ENCODE results near the gene UXT. TPM values are rescaled to one million over a fixed set of nuclear protein-coding genes. Genes with fewer than 3 reads are reported as not detected.

UXT gene
- total RNA-seq, 4 donors from 2014 or later: 95.7 to 129 (median 118) TPM

DNA sequence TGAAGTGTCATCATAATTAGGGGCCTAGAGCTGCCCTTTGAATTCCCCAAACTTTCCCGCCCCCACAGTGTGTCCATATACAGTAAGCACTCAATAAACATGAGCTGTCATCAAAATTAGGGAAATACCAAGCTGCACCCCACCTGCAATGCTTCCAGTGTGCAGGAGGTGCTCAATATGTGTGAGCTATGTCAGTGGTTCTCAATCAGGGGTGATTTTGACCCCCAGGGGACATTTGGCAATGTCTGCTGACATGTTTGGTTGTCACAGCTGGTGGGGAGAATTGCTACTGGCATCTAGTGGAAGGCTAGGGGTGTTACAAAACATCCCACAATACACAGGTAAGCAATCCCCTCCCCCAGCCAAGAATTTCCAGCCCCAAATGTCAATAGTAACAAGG lies 30.0 kb downstream of the UXT start:
- Histone ChIP-seq H3K27me3 (peaks cover 0 to under 1% of the 10 kb centered on the region in 2 donors), H3K4me1 (no peaks in the 10 kb centered on the region), H3K4me3 (peak overlapping the region in 1 of 4 donors; percentile 25), H3K36me3 (peaks cover 0 to 7% (median 0%) of the 10 kb centered on the region in 3 donors), H3K27ac (no peak overlapping the region), H3K9me3 (no peaks in the 10 kb centered on the region)
- no peak for DNase-seq (ENCODE audit: low spot score in 2 of 2)
- WGBS, 2 donors: 67% methylated on average over 1 of the region's 1 CpG
- TF ChIP-seq POLR2A (IDR thresholded peaks at IDR 0.05) (no peak), EP300 (IDR thresholded peaks at IDR 0.05) (no peak)
- TF ChIP-seq, protein P1, sequence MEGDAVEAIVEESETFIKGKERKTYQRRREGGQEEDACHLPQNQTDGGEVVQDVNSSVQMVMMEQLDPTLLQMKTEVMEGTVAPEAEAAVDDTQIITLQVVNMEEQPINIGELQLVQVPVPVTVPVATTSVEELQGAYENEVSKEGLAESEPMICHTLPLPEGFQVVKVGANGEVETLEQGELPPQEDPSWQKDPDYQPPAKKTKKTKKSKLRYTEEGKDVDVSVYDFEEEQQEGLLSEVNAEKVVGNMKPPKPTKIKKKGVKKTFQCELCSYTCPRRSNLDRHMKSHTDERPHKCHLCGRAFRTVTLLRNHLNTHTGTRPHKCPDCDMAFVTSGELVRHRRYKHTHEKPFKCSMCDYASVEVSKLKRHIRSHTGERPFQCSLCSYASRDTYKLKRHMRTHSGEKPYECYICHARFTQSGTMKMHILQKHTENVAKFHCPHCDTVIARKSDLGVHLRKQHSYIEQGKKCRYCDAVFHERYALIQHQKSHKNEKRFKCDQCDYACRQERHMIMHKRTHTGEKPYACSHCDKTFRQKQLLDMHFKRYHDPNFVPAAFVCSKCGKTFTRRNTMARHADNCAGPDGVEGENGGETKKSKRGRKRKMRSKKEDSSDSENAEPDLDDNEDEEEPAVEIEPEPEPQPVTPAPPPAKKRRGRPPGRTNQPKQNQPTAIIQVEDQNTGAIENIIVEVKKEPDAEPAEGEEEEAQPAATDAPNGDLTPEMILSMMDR (IDR thresholded peaks at IDR 0.05): no peak

DNA sequence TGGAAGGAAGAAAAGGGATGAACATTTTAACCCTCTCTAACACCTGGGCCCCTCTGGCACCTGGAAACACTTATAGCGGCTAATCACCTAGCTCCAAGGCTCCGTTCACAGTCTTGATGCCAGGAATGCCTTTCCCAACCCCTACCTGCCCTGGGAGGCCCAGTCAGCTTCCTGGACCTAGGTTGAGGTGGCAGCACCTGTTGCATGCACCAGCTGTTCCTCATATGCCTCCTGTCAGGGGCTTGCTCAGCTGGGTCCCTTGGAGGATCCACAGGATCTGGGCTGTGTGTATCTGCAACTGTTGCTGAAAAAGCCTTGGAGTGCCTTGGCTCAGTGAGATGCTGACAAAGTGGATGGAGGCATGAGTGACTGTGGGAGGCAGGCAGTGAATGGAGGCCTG lies 33.6 kb downstream of the UXT start:
- TF ChIP-seq POLR2A (IDR thresholded peaks at IDR 0.05): no peak
- TF ChIP-seq, protein P1 (IDR thresholded peaks at IDR 0.05): no peak
- no peak for TF ChIP-seq EP300 (IDR thresholded peaks at IDR 0.05)
- no peak overlapping the region for H3K4me3 ChIP-seq

DNA sequence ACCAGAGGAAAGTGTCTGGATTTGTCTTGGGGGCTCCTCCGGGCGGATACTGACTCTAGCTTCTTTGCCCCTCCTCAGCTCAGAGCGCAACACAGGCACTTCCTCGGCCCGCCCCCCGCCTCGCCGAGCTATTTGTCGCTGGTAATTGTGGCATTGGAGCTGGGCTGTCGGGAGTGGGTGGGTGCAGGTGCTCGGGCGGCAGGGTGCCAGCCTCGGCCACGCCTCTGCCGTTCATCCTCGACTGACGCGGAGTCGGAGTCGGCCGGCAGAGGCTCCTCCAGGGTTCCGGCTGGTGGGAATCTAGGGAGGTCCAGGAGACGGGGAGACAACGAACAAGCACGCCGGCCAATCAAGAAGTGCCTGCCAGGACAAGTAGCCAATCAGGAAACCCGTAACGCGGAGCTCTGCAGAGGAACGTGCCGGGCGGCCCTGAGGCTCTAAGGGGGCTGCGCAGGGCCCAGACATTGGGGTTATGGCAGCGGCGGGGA lies 35.4 kb downstream of the UXT start:
- Histone ChIP-seq H3K4me1 (peaks cover 0 to 2% (median 0%) of the 10 kb centered on the region in 4 donors), H3K9me3 (no peaks in the 10 kb centered on the region), H3K27ac (no peak overlapping the region), H3K27me3 (peaks cover 0 to 10% of the 10 kb centered on the region in 2 donors), H3K4me3 (peak overlapping the region in 2 of 4 donors; percentile 9 to 32), H3K36me3 (peaks cover 0 to 7% (median 0%) of the 10 kb centered on the region in 3 donors)
- TF ChIP-seq, protein P1 (IDR thresholded peaks at IDR 0.05): no peak
- TF ChIP-seq EP300 (IDR thresholded peaks at IDR 0.05): no peak
- no peak for TF ChIP-seq POLR2A (IDR thresholded peaks at IDR 0.05)
- no peak for DNase-seq (ENCODE audit: low spot score in 2 of 2)
- 0 to 27% methylated on average over 6 to 35 of the region's 35 CpGs for WGBS, 2 donors

More for the DNA sequence above, 33.6 kb downstream of the UXT start:
- Histone ChIP-seq H3K27ac (no peak overlapping the region), H3K9me3 (no peaks in the 10 kb centered on the region), H3K4me1 (no peaks in the 10 kb centered on the region), H3K27me3 (peaks cover 0 to 10% of the 10 kb centered on the region in 2 donors), H3K36me3 (peaks cover 0 to 7% (median 0%) of the 10 kb centered on the region in 3 donors)
- DNase-seq (ENCODE audit: low spot score in 2 of 2): no peak
- WGBS, 2 donors: 70 to 90% methylated on average over 2 of the region's 2 CpGs

DNA sequence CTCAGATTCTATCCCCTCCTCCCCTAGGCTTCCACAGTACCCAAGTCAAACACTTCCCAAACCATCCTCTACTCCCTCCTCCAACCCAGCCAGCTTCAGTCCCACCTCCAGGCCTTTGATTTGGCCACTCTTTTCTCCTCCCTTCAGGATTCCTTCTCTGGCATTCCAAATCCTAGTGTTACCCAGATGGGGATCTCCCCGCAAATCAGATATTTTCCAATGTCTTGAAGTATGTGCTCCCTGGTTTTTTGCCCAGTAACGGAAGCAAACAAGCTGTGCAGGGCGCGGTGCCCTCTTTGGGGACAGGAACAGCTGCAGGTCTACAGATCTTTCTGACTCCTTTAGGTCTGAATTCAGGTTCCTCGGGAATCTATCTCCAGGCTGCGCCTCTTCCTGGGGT lies 37.1 kb downstream of the UXT start:
- DNase-seq (ENCODE audit: low spot score in 2 of 2): no peak
- peaks cover 0 to 10% of the 10 kb centered on the region in 2 donors for H3K27me3 ChIP-seq
- WGBS, 2 donors: 81 to 85% methylated on average over 6 of the region's 6 CpGs
- no peak overlapping the region for H3K27ac ChIP-seq
- TF ChIP-seq EP300 (IDR thresholded peaks at IDR 0.05) (no peak), POLR2A (IDR thresholded peaks at IDR 0.05) (no peak)
- TF ChIP-seq, protein P1 (IDR thresholded peaks at IDR 0.05): no peak
- H3K4me3 ChIP-seq: no peak overlapping the region
- peaks cover 0 to 2% (median 0%) of the 10 kb centered on the region in 4 donors for H3K4me1 ChIP-seq
- no peaks in the 10 kb centered on the region for H3K9me3 ChIP-seq
- H3K36me3 ChIP-seq: peaks cover 0 to 4% (median 0%) of the 10 kb centered on the region in 3 donors

DNA sequence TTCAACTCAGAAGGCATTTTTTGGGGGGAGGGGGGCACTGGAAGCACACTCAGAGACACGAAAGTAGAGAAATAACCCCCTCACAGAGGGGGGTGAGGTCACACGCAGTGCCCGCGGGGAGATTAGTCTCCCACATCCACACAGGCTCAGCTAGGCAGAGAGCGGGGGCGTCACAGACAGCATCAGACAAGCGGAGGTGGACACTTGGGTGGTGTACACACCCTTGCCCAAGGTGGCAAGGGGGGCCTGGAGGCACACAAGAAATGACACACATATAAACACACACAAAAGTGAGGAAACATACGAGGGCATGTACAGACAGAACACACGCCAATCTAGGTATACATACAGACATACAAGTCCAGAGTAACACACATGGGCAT lies 38.7 kb downstream of the UXT start:
- DNase-seq (ENCODE audit: low spot score in 2 of 2): no peak
- Histone ChIP-seq H3K27me3 (peaks cover 0 to 10% of the 10 kb centered on the region in 2 donors), H3K27ac (no peak overlapping the region), H3K4me3 (no peak overlapping the region), H3K9me3 (no peaks in the 10 kb centered on the region), H3K36me3 (no peaks in the 10 kb centered on the region), H3K4me1 (peaks cover 0 to 2% (median 0%) of the 10 kb centered on the region in 4 donors)
- 58 to 62% methylated on average over 8 to 9 of the region's 9 CpGs for WGBS, 2 donors
- TF ChIP-seq POLR2A (IDR thresholded peaks at IDR 0.05) (no peak), EP300 (IDR thresholded peaks at IDR 0.05) (no peak)
- TF ChIP-seq, protein P1 (IDR thresholded peaks at IDR 0.05): no peak
